GM21515 (cell line): ENCODE measurements around the gene ASIC2.

Experiments used
- ATAC-seq: cut with Tn5 transposase; IDR thresholded peaks from one replicate; pipeline ENCODE4 v1.9.1; 2021; ENCODE audit not compliant: unreplicated experiment

ASIC2 gene

GRCh38 chr17:33028778-33029177 is 264.3 kb downstream of the ASIC2 start:
- no peak for ATAC-seq

- no peak for ATAC-seq
Measured at GRCh38 chr17:33028061-33028460, 265.0 kb downstream of the ASIC2 start.

- ATAC-seq: no peak
Measured at GRCh38 chr17:33024688-33025486, 268.2 kb downstream of the ASIC2 start.

- ATAC-seq: no peak
Measured at GRCh38 chr17:33023790-33024189, 269.3 kb downstream of the ASIC2 start.

- ATAC-seq: no peak
Measured at GRCh38 chr17:33021731-33022408, 271.2 kb downstream of the ASIC2 start.

- no peak for ATAC-seq
Measured at GRCh38 chr17:33019161-33019890, 273.8 kb downstream of the ASIC2 start.

- ATAC-seq: no peak
Measured at GRCh38 chr17:33017366-33017765, 275.7 kb downstream of the ASIC2 start.

GRCh38 chr17:33016920-33017319 is 276.2 kb downstream of the ASIC2 start:
- ATAC-seq: no peak

- ATAC-seq: no peak
Measured at GRCh38 chr17:33015716-33016346, 277.3 kb downstream of the ASIC2 start.

- no peak for ATAC-seq
Measured at GRCh38 chr17:33014751-33015150, 278.3 kb downstream of the ASIC2 start.

- no peak for ATAC-seq
Measured at GRCh38 chr17:33013596-33014375, 279.3 kb downstream of the ASIC2 start.

GRCh38 chr17:33012522-33013033 is 280.5 kb downstream of the ASIC2 start:
- no peak for ATAC-seq

- no peak for ATAC-seq
Measured at GRCh38 chr17:33009636-33010035, 283.5 kb downstream of the ASIC2 start.

- no peak for ATAC-seq
Measured at GRCh38 chr17:33007186-33007585, 285.9 kb downstream of the ASIC2 start.

- no peak for ATAC-seq
Measured at GRCh38 chr17:33002246-33002645, 290.8 kb downstream of the ASIC2 start.

- no peak for ATAC-seq
Measured at GRCh38 chr17:32998887-32999228, 294.2 kb downstream of the ASIC2 start.

- ATAC-seq: no peak
Measured at GRCh38 chr17:32998111-32998886, 294.8 kb downstream of the ASIC2 start.

GRCh38 chr17:32995416-32996045 is 297.6 kb downstream of the ASIC2 start:
- no peak for ATAC-seq

GRCh38 chr17:32993977-32994376 is 299.1 kb downstream of the ASIC2 start:
- no peak for ATAC-seq
